H1 (cell line): ENCODE data around the gene MYCBP2. TPM values are rescaled to one million over a fixed set of nuclear protein-coding genes. Genes with fewer than 3 reads are reported as not detected.
"Not testable (repeated sequence)": the region's sequence is repeated elsewhere in the genome, so short reads cannot be mapped to it uniquely, and the experiment has no call there.

Experiments used
- CTCF ChIA-PET: fragments of 300-600 bp; sonication (Branson Sonifier 250); formaldehyde crosslinking; loops from one replicate; lab custom pipeline; 2021; ENCODE audit not compliant: partially characterized antibody; lab: Charles Lee
- POLR2A ChIA-PET: fragments of 300-600 bp; sonication (Branson Sonifier 250); formaldehyde crosslinking; loops from one replicate; lab custom pipeline; 2021; ENCODE audit warnings: inconsistent platforms; ENCODE audit not compliant: partially characterized antibody; lab: Charles Lee
- DNase-seq, 2 experiments: peaks; one replicate each; pipeline versions ENCODE4 v3.0.0 to v3.0.0-alpha.2; 2010 to 2022; ENCODE audit warnings: low spot score in 2 of 2, low read depth in 1 of 2, mixed read lengths in 1 of 2
- FAIRE-seq: peaks from 2 replicates; lab custom pipeline; 2011; peaks lifted over from hg19 to GRCh38; lab: Jason Lieb, UNC
- H2AFZ ChIP-seq: 2 replicates; pipeline ENCODE4 v1.8.1; 2012; ENCODE audit warnings: low read length, inconsistent platforms
- H2AK5ac ChIP-seq: 2 replicates; pipeline ENCODE4 v1.6.1; 2013; ENCODE audit warnings: low read depth, low read length
- H2BK120ac ChIP-seq: replicated peaks from 2 replicates; pipeline ENCODE3; 2013; ENCODE audit warnings: low read depth, low read length, inconsistent platforms
- H2BK12ac ChIP-seq: 2 replicates; pipeline ENCODE4 v1.6.1; 2013; ENCODE audit warnings: low read depth, low read length
- H2BK15ac ChIP-seq: 2 replicates; pipeline ENCODE4 v1.6.1; 2013; ENCODE audit warnings: low read length
- H2BK20ac ChIP-seq: 2 replicates; pipeline ENCODE4 v1.6.1; 2013; ENCODE audit warnings: low read length
- H2BK5ac ChIP-seq: 2 replicates; pipeline ENCODE4 v1.6.1; 2013; ENCODE audit warnings: low read depth, low read length
- H3K14ac ChIP-seq: 2 replicates; pipeline ENCODE4 v1.6.1; 2013; ENCODE audit warnings: inconsistent platforms; ENCODE audit not compliant: insufficient read length
- H3K18ac ChIP-seq: 2 replicates; pipeline ENCODE4 v1.6.1; 2013; ENCODE audit warnings: low read length; ENCODE audit errors: extremely low read depth
- H3K23ac ChIP-seq: 2 replicates; pipeline ENCODE4 v1.6.1; 2013; ENCODE audit warnings: inconsistent platforms; ENCODE audit not compliant: insufficient read length
- H3K23me2 ChIP-seq: 2 replicates; pipeline ENCODE4 v1.6.1; 2013; ENCODE audit warnings: low read depth, low read length
- H3K27ac ChIP-seq: 2 replicates; pipeline ENCODE4 v1.6.1; 2011; ENCODE audit warnings: low read depth, low read length, inconsistent platforms
- H3K27me3 ChIP-seq, 4 experiments: replicated peaks in 1 of 4; 1 replicate in 1 of 4; 2 replicates in 3 of 4; pipeline versions ENCODE4 v1.6.1 to v1.8.1; 2011 to 2013; ENCODE audit warnings: low read length in 3 of 4, mild to moderate bottlenecking in 3 of 4, inconsistent platforms in 2 of 4, mixed read lengths in 2 of 4, moderate library complexity in 1 of 4; ENCODE audit not compliant: control insufficient read depth in 3 of 4, insufficient read depth in 3 of 4; ENCODE audit errors: extremely low read depth in 1 of 4
- H3K36me3 ChIP-seq, 4 experiments: 2 replicates each; pipeline versions ENCODE4 v1.6.1 to v1.8.1; 2011 to 2013; ENCODE audit warnings: mild to moderate bottlenecking in 4 of 4, low read length in 3 of 4, moderate library complexity in 2 of 4, control low read depth in 1 of 4, inconsistent platforms in 1 of 4; ENCODE audit not compliant: insufficient read depth in 4 of 4, control insufficient read depth in 2 of 4
- H3K4ac ChIP-seq: replicated peaks from 2 replicates; pipeline ENCODE3; 2013; ENCODE audit warnings: low read length, low read depth, mixed read lengths, inconsistent platforms; ENCODE audit not compliant: insufficient read length
- H3K4me1 ChIP-seq, 4 experiments: replicated peaks in 1 of 4; 1 replicate in 1 of 4; 2 replicates in 3 of 4; pipeline versions ENCODE4 v1.6.1 to v1.8.1; 2011 to 2013; ENCODE audit warnings: low read length in 3 of 4, inconsistent platforms in 2 of 4, mixed read lengths in 1 of 4; ENCODE audit not compliant: insufficient read depth in 4 of 4, control insufficient read depth in 3 of 4
- H3K4me2 ChIP-seq, 2 experiments: 2 replicates each; pipeline versions ENCODE4 v1.6.1 to v1.8.1; 2011 to 2013; ENCODE audit warnings: low read depth in 2 of 2, low read length in 2 of 2, control low read depth in 1 of 2, inconsistent platforms in 1 of 2, mild to moderate bottlenecking in 1 of 2; ENCODE audit not compliant: insufficient read depth in 1 of 2
- H3K4me3 ChIP-seq, 4 experiments: fragments of 200-600, 300-600 bp in 1 of 4; sonication (generic), shearing (Covaris generic), sonication (Bioruptor Twin) in 1 of 4; 2 replicates each; pipeline versions ENCODE4 v1.5.1 to v1.8.1; 2011 to 2016; ENCODE audit warnings: low read length in 4 of 4, low read depth in 3 of 4, control low read depth in 2 of 4, inconsistent platforms in 2 of 4, mild to moderate bottlenecking in 2 of 4, mixed read lengths in 1 of 4, moderate library complexity in 1 of 4; ENCODE audit not compliant: insufficient read depth in 2 of 4; ENCODE audit errors: extremely low read depth in 1 of 4
- H3K56ac ChIP-seq: replicated peaks from 2 replicates; pipeline ENCODE3; 2013; ENCODE audit warnings: low read depth, mild to moderate bottlenecking, mixed read lengths, low read length, inconsistent platforms; ENCODE audit not compliant: insufficient read length
- H3K79me1 ChIP-seq: 2 replicates; pipeline ENCODE4 v1.6.1; 2013; ENCODE audit warnings: low read depth, low read length, control low read depth
- H3K79me2 ChIP-seq, 2 experiments: 2 replicates each; pipeline versions ENCODE4 v1.6.1 to v1.8.1; 2012 to 2013; ENCODE audit warnings: low read length in 2 of 2, mild to moderate bottlenecking in 2 of 2, inconsistent platforms in 1 of 2; ENCODE audit not compliant: insufficient read depth in 2 of 2, control insufficient read depth in 1 of 2
- H3K9ac ChIP-seq, 4 experiments: replicated peaks in 1 of 4; 1 replicate in 1 of 4; 2 replicates in 3 of 4; pipeline versions ENCODE4 v1.6.1 to v1.8.1; 2011 to 2013; ENCODE audit warnings: low read depth in 3 of 4, low read length in 3 of 4, control low read depth in 2 of 4, mild to moderate bottlenecking in 2 of 4, moderate library complexity in 2 of 4, inconsistent platforms in 1 of 4; ENCODE audit errors: extremely low read depth in 1 of 4
- H3K9me3 ChIP-seq, 2 experiments: 2 replicates each; pipeline versions ENCODE4 v1.6.1 to v1.8.1; 2012 to 2013; ENCODE audit warnings: mild to moderate bottlenecking in 2 of 2, moderate library complexity in 2 of 2, control low read depth in 1 of 2, inconsistent platforms in 1 of 2, low read depth in 1 of 2, low read length in 1 of 2, mixed read lengths in 1 of 2; ENCODE audit not compliant: insufficient read depth in 2 of 2
- H4K20me1 ChIP-seq, 2 experiments: replicated peaks in 1 of 2; 2 replicates each; pipeline versions ENCODE3 to v1.8.1; 2011 to 2013; ENCODE audit warnings: inconsistent platforms in 2 of 2, low read length in 2 of 2, mild to moderate bottlenecking in 1 of 2; ENCODE audit not compliant: insufficient read depth in 2 of 2, control insufficient read depth in 1 of 2
- H4K5ac ChIP-seq: 2 replicates; pipeline ENCODE4 v1.6.1; 2013; ENCODE audit warnings: low read length, low read depth, mixed read lengths, inconsistent platforms; ENCODE audit not compliant: insufficient read length
- H4K8ac ChIP-seq: 2 replicates; pipeline ENCODE4 v1.8.0; 2013; ENCODE audit warnings: mild to moderate bottlenecking, moderate library complexity, low read length, inconsistent platforms; ENCODE audit not compliant: insufficient read depth; ENCODE audit errors: extremely low read depth
- H4K91ac ChIP-seq: replicated peaks from 2 replicates; pipeline ENCODE3; 2013; ENCODE audit warnings: low read length, mixed read lengths, inconsistent platforms; ENCODE audit not compliant: insufficient read length
- GTF2F1 ChIP-seq: IDR thresholded peaks from 2 replicates; pipeline ENCODE4 v1.6.1; 2012; ENCODE audit warnings: low read depth, low read length, improper control_type of control experiment, borderline replicate concordance
- KDM4A ChIP-seq: IDR thresholded peaks from one replicate; pipeline ENCODE4 v1.7.1; 2012; ENCODE audit warnings: low read depth, mild to moderate bottlenecking, moderate library complexity, low read length, inconsistent platforms; ENCODE audit not compliant: severe bottlenecking
- WGBS, 2 experiments: shearing (Covaris generic) in 1 of 2; methylation state at CpG; one replicate each; pipeline versions ENCODE4 v1.1.6 to v1.1.7; 2013 to 2015; ENCODE audit warnings: low lambda C conversion rate in 2 of 2, mixed read lengths in 2 of 2, inconsistent platforms in 1 of 2, low coverage in 1 of 2, missing lambda C conversion rate in 1 of 2; ENCODE audit not compliant: insufficient replicate concordance in 2 of 2, insufficient coverage in 1 of 2, insufficient read length in 1 of 2; ENCODE audit errors: extremely low coverage in 1 of 2, missing lambda C conversion rate in 1 of 2; 5-methylcytosine and 5-hydroxymethylcytosine counted together
- polyA plus RNA-seq, 7 experiments: library from polyadenylated mRNA; depleted of rRNA in 3 of 7; stranded (reverse) in 5 of 7; unstranded in 2 of 7; fragments of >200 nt in 5 of 7; fragments of 200-250 nt in 2 of 7; gene quantifications; 1 replicate in 5 of 7; 2 replicates in 1 of 7; 4 replicates in 1 of 7; pipeline versions ENCODE4 v1.2.1 to v1.2.3, GENCODE V29; 2011 to 2013; ENCODE audit warnings: missing spikeins in 2 of 7, mixed read lengths in 2 of 7
- total RNA-seq: library from RNA; stranded (reverse); fragmentation: NEBNext Ultra II Directional; extraction: Animal tissue kit (Norgen Biotek cat#: 25700); gene quantifications from 2 replicates; pipeline ENCODE4 v1.2.1, GENCODE V29; 2021

Gene MYCBP2
- total and polyA plus RNA-seq, 2 of the 8 experiments (the other 6 are each of a cell fraction or from before 2014, with no cell fraction given): 19.0 to 52.1 TPM

DNA sequence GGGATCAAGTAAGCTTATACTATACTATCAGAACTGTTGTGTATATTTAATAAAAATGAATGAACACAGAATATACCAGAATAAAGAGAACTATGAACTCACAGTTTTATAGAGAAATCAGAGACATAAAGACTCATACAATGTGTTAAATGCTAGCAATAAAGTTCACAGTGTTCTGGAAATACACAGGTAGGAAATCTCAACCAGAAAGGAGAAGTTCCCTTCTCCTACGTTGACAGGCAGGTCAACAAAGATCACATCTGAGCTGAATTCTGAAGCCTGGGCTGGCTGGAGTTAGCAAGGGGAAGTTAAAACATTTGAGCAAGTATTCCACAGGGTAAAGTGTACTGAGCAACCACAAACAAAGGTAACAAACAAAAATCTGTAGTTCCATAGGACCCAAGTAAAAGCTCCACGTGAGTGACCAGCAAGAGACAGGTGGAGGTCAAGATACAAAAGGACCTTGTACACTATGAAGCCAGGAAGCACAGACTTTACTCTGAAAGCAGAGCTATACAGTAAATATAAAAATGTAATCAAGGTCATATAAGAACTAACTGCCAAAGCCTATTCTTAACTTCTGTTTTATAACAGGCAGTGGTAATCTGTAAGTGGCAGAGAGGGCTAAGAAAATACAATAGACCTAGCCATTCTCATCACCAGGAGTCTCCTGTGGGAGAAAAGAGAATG, 312.9 kb downstream of the MYCBP2 start (continued):
- TF ChIP-seq KDM4A (no peak), GTF2F1 (no peak)

DNA sequence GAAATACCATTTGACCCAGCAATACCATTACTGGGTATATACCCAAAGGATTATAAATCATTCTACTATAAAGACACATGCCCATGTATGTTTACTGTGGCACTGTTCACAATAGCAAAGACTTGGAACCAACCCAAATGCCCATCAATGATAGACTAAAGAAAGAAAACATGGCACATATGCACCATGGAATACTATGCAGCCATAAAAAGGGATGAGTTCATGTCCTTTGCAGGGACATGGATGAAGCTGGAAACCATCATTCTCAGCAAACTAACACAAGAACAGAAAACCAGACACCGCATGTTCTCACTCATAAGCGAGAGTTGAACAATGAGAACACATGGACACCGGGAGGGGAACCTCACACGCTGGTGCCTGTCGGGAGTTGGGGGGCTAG, 317.2 kb downstream of the MYCBP2 start:
- H3K27me3 ChIP-seq, H3K79me2 ChIP-seq, H2BK12ac ChIP-seq, H3K9ac ChIP-seq, H3K14ac ChIP-seq, H3K9me3 ChIP-seq, H2AK5ac ChIP-seq, H4K5ac ChIP-seq, H4K91ac ChIP-seq, H2AFZ ChIP-seq, H3K23ac ChIP-seq, H3K79me1 ChIP-seq, H4K8ac ChIP-seq, H4K20me1 ChIP-seq, DNase-seq, H2BK5ac ChIP-seq, FAIRE-seq, H3K27ac ChIP-seq, H2BK15ac ChIP-seq, H3K4me3 ChIP-seq, H3K4me2 ChIP-seq, H3K18ac ChIP-seq, H2BK120ac ChIP-seq, H3K4ac ChIP-seq, H3K4me1 ChIP-seq, POLR2A ChIA-PET, H3K23me2 ChIP-seq, H3K56ac ChIP-seq, H2BK20ac ChIP-seq: not testable (repeated sequence)
- CTCF ChIA-PET: interaction anchor here (1.0 to 1.8 kb wide), 3 partner anchors 9 to 11 kb away, joined by 3 to 4 read pairs (median 3); no protein-coding TSS in a partner anchor
- WGBS, 2 experiments: 86% methylated on average over 5 of the region's 5 CpGs; no CpG with 5 or more reads in 1 of the 2 experiments
- peaks cover 10 to 64% (median 29%) of the 10 kb centered on the region in 4 experiments; a peak in 7 of 8 replicates for H3K36me3 ChIP-seq
